Measurements from ENCODE around the gene KLF6.

KLF6 gene

DNA sequence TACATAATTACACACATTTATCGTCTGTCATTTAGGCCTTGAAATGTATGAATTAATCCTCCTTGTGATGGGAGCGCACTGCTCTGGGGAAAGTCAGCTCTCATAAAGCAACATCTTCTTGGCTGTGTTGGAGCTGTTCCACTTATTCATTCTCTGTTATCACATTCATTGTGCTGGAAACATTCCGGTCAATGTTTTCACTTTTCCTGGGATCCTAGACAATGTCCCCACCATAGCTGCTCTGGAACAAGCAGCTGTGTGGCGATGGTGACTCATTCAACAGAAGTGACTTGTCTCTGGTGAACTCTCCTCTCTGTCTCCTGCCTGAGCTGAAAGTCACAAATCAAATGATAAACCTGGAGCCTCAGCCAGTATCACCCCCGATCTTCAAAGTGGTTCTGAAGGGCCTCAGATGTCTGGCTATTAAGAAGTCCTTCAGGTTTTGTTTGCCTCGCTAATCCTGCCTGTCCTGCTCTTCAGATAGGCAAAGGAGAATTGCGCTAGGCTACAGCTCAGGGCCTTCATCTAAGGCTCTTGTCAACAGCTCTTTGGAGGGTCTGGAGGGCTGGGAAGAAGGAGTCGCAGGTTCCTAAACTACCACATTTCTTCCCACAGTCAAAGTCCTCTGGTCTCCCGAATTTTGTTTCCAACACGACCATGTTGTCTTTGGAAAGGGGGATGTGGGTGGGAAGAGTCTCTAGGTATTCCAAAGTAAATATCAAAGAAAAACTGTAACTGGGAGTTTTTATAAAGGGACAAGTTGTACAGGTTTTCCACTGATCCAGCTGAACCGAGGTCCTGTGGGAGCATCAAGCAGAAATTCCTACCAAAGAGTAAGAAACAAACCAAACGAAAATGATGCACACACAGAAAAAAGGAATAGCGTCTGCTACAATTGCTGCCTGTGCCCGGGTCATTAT is 29.3 kb downstream of the KLF6 start:
- FAIRE-seq (no peak), DNase-seq (ENCODE audit: insufficient read length, low spot score) (no peak)
- TF ChIP-seq SPI1 (IDR thresholded peaks at IDR 0.05; ENCODE audit: low read depth, low read length) = no peak
- TF ChIP-seq TAF1 (IDR thresholded peaks at IDR 0.05; ENCODE audit: low read depth, low read length) = no peak
- TF ChIP-seq PAX5 (IDR thresholded peaks at IDR 0.05; ENCODE audit: insufficient read depth, low read length, severe bottlenecking) = no peak
- TF ChIP-seq POU2F2 (IDR thresholded peaks at IDR 0.05; ENCODE audit: low read depth, low read length) = no peak
- no peak for TF ChIP-seq POLR2A (IDR thresholded peaks at IDR 0.05; ENCODE audit: low read depth, low read length)

DNA sequence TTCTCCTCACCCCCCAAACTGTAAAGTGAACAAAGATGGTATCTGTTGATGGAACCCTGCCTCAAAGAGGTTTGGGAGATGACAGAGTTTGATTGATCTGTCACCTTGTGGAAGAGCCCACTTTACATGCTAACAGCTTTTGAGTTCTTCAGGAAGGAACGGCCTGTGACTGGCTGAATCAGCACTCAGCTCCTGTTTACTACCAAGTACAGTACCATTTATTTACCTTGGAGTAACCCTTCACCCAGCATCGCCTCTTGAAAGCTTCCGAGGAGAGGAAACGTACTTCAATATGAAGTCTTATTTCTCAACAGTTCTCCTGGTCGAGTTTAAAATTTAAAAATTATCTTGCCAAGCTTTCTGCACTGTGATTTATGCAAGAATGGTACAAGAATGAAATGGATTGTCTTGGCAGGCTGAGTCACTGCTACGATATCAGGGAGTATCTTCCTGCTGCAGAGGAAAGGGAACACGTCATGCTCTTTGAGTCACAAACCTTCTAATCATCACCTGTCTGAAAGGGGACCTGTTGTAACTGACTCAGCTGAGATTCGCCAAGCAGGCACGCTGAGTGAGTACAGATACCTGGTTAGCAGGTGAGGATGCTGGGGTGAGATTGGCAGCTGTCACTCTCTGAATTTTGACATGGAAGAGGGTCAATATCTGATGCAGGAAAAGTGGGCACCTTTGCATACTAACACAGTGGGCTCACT is 30.1 kb downstream of the KLF6 start:
- TF ChIP-seq POU2F2 (IDR thresholded peaks at IDR 0.05; ENCODE audit: low read depth, low read length) = no peak
- no peak for FAIRE-seq

DNA sequence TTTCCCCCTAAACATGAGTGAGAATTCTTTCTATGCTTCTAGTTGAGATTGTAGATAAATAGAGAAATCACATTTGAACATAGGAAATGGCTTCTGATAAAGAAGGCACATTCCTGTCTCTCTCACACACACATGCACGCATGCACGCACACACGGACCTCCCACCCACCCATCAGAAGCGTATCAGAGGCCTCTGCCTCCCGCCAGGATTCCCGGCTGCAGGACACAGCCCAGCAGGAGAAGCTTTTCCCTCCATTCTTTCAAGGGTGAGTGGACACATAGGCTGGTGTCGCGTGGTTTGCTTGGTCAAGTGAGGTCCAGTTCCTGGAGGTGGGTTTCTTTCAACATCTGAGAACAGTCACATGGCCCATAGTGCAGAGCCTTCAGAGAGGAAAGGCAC is 34.2 kb downstream of the KLF6 start:
- FAIRE-seq = no peak
- no peak for TF ChIP-seq POLR2A (IDR thresholded peaks at IDR 0.05; ENCODE audit: low read depth, low read length)

More for the DNA sequence above, 30.1 kb downstream of the KLF6 start:
- DNase-seq (ENCODE audit: insufficient read length, low spot score) = no peak

DNA sequence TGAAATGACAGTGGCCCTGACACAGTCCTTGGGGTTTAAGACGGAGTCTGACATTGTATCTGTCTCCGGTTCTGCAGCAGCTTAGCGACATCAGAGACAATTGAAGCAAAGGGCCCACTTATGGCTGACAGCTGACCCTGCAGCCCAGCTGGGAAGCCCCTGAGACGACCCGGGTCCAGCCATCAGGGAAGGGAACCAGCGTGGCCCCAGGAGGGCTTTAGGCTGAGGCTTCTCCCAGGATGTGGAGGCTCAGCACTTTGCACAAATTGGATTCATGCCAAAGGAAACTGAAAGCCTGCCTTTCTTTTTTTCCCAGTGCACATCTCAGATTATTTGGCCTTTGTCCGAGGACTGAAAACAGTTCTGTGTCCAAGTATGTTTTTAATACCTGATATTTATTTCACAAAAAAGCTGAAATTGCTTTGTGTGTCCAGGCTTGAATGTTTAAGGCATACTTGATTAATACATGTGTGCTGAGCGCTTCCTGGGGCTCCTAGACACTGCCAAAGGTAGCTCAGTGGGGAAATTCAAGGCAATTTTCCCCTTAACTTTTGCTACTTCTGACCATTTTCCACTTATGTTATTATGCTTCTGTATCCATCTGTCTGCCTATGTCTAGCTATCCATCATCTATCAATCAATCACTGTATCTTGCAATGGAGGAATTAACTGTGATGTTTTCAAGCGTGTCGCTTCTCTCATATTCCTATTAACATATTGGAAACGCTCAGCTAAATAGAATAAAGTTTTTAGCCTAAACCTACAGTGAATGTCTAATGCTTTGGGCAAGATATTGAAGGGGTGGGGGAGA is 34.8 kb downstream of the KLF6 start:
- TF ChIP-seq PAX5 (IDR thresholded peaks at IDR 0.05; ENCODE audit: insufficient read depth, low read length, severe bottlenecking) (no peak), POLR2A (IDR thresholded peaks at IDR 0.05; ENCODE audit: low read depth, low read length) (no peak), POLR2AphosphoS5 (IDR thresholded peaks at IDR 0.05; ENCODE audit: low read depth, low read length) (no peak), POU2F2 (IDR thresholded peaks at IDR 0.05; ENCODE audit: low read depth, low read length) (no peak), SPI1 (IDR thresholded peaks at IDR 0.05; ENCODE audit: low read depth, low read length) (no peak), TAF1 (IDR thresholded peaks at IDR 0.05; ENCODE audit: low read depth, low read length) (no peak)
- DNase-seq (ENCODE audit: insufficient read length, low spot score) (no peak), FAIRE-seq (no peak)

More for the DNA sequence above, 34.2 kb downstream of the KLF6 start:
- no peak for DNase-seq (ENCODE audit: insufficient read length, low spot score)

DNA sequence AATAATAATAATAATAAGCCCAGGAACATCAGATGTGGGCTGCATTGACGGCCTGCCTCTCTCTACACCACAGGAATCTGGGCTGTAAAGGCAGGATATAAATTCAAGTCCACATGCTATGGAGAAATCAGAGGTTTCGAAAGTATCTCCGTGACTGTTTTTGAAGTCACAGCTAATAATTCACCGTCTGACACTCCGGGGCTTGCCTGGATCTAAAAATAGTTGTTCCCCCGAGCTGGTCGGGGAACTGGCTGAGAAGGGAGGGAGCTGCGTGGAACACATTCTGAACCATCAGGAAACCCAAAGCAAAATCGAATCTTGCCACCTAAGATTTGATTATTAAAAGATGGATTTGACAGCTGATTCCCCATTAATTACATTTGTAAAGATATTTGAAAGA is 35.4 kb downstream of the KLF6 start:
- no peak for DNase-seq (ENCODE audit: insufficient read length, low spot score)
- TF ChIP-seq POLR2AphosphoS5 (IDR thresholded peaks at IDR 0.05; ENCODE audit: low read depth, low read length) (no peak), POLR2A (IDR thresholded peaks at IDR 0.05; ENCODE audit: low read depth, low read length) (no peak), PAX5 (IDR thresholded peaks at IDR 0.05; ENCODE audit: insufficient read depth, low read length, severe bottlenecking) (no peak), SPI1 (IDR thresholded peaks at IDR 0.05; ENCODE audit: low read depth, low read length) (no peak), POU2F2 (IDR thresholded peaks at IDR 0.05; ENCODE audit: low read depth, low read length) (no peak), TAF1 (IDR thresholded peaks at IDR 0.05; ENCODE audit: low read depth, low read length) (no peak)
- FAIRE-seq = no peak

DNA sequence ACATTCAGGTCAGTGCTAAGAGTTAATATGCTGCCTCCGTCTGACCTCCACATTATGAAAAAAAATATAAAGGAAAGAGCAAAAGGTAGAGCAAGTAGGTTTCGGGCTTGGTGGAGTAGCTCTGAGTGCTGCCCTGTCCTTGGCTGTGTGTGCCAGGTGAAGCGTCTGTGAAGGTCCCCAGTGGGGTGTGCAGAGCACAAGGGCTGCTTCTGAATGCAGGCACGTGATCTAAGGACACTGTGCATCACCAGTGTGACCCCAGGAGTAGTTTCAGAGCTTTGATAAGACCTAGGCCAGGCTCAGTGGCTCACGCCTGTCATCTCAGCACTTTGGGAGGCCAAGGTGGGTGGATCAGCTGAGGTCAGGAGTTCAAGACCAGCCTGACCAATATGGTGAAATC is 36.0 kb downstream of the KLF6 start:
- FAIRE-seq = no peak
- DNase-seq (ENCODE audit: insufficient read length, low spot score) = no peak
- TF ChIP-seq TAF1 (IDR thresholded peaks at IDR 0.05; ENCODE audit: low read depth, low read length) (no peak), PAX5 (IDR thresholded peaks at IDR 0.05; ENCODE audit: insufficient read depth, low read length, severe bottlenecking) (no peak), POLR2A (IDR thresholded peaks at IDR 0.05; ENCODE audit: low read depth, low read length) (no peak), POU2F2 (IDR thresholded peaks at IDR 0.05; ENCODE audit: low read depth, low read length) (no peak), SPI1 (IDR thresholded peaks at IDR 0.05; ENCODE audit: low read depth, low read length) (no peak), POLR2AphosphoS5 (IDR thresholded peaks at IDR 0.05; ENCODE audit: low read depth, low read length) (no peak)

DNA sequence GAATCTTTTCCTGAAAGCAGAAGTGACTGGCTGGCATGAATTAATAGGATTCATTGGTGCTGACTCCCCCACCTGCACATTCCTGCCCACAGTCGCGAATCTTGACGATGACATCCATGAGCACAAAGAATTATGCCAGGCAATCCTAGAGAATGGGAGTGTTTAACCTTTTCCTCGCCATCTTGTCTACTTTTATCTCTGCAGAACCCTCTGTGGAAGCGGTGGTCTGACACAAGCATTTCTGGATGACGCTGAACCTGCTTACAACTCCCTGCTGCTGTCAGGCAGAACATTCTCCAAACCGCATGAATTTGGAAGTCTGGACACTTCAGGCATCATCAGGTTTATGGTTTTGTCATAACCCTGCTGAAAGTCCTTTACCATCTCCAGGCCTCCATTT is 36.5 kb downstream of the KLF6 start:
- no peak for TF ChIP-seq POLR2AphosphoS5 (IDR thresholded peaks at IDR 0.05; ENCODE audit: low read depth, low read length)
- TF ChIP-seq PAX5 (IDR thresholded peaks at IDR 0.05; ENCODE audit: insufficient read depth, low read length, severe bottlenecking) = no peak
- no peak for TF ChIP-seq TAF1 (IDR thresholded peaks at IDR 0.05; ENCODE audit: low read depth, low read length)
- TF ChIP-seq SPI1 (IDR thresholded peaks at IDR 0.05; ENCODE audit: low read depth, low read length) = no peak
- no peak for TF ChIP-seq POLR2A (IDR thresholded peaks at IDR 0.05; ENCODE audit: low read depth, low read length)
- TF ChIP-seq POU2F2 (IDR thresholded peaks at IDR 0.05; ENCODE audit: low read depth, low read length) = no peak
- no peak for FAIRE-seq
- DNase-seq (ENCODE audit: insufficient read length, low spot score) = no peak

DNA sequence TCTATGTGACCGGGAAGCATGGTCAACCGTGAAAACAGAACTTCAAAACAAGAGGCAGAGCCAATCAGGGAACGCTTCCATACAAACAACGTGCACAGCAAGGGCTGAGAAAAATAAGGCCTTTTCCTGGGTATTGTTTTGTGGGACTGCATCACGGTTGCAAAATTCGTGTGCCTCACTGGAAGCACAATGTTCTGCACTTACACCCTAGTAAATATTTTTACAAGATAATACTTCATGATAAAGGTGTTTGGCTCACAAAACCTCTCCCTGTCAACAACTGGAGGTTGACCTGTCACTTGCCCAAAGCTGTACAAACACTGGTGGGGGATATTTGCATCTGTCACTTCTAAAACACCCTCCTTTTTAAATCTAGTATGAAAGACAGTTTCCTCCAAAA is 37.0 kb downstream of the KLF6 start:
- FAIRE-seq = no peak
- TF ChIP-seq POLR2AphosphoS5 (IDR thresholded peaks at IDR 0.05; ENCODE audit: low read depth, low read length) = no peak
- TF ChIP-seq PAX5 (IDR thresholded peaks at IDR 0.05; ENCODE audit: insufficient read depth, low read length, severe bottlenecking) = no peak
- no peak for TF ChIP-seq POU2F2 (IDR thresholded peaks at IDR 0.05; ENCODE audit: low read depth, low read length)
- TF ChIP-seq SPI1 (IDR thresholded peaks at IDR 0.05; ENCODE audit: low read depth, low read length) = no peak
- no peak for TF ChIP-seq POLR2A (IDR thresholded peaks at IDR 0.05; ENCODE audit: low read depth, low read length)
- TF ChIP-seq TAF1 (IDR thresholded peaks at IDR 0.05; ENCODE audit: low read depth, low read length) = no peak

DNA sequence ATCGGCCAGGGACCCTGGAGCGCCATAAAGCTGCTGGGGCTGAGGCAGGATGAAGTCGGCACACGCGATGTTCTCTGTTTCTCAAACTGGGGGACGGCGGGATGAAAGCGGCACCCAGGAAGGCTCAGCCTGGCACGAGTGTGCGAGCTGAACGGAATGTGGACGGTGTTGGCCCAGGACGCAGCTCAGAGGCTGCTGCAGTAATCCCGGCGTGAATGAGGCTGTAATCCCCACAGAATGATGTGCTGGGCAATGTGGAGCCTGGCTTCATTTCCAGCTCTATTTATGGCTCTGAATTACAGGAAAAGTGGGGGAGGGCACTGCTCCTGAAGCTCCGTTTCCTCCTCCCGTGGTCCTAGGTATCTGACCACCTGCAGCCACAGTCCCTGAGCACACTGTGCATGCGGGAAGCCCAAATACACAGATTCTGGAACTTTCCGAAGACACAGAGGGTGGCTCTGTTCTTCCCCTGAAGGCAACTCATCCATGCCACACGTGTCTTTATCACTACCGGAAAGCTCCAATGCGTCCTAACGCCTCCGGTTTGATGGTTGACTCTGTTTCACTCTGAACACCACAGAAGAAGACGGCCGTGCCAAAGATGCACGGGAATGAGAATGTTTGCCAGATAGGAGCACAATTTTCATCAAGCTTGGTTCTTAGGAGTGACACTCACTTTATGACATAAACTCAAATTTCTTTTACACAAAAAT is 37.6 kb downstream of the KLF6 start:
- FAIRE-seq = no peak
- no peak for TF ChIP-seq POLR2AphosphoS5 (IDR thresholded peaks at IDR 0.05; ENCODE audit: low read depth, low read length)
- no peak for TF ChIP-seq POU2F2 (IDR thresholded peaks at IDR 0.05; ENCODE audit: low read depth, low read length)
- no peak for TF ChIP-seq SPI1 (IDR thresholded peaks at IDR 0.05; ENCODE audit: low read depth, low read length)
- no peak for TF ChIP-seq POLR2A (IDR thresholded peaks at IDR 0.05; ENCODE audit: low read depth, low read length)
- no peak for TF ChIP-seq PAX5 (IDR thresholded peaks at IDR 0.05; ENCODE audit: insufficient read depth, low read length, severe bottlenecking)
- TF ChIP-seq TAF1 (IDR thresholded peaks at IDR 0.05; ENCODE audit: low read depth, low read length) = no peak
- DNase-seq (ENCODE audit: insufficient read length, low spot score) = no peak

More for the DNA sequence above, 37.0 kb downstream of the KLF6 start:
- no peak for DNase-seq (ENCODE audit: insufficient read length, low spot score)
